Measurements from ENCODE around the gene ERP44.

Gene ERP44

GRCh38 chr9:99936947-99937587, 161.7 kb downstream of the ERP44 start:
- DNase-seq (ENCODE audit: low spot score): no peak

- DNase-seq (ENCODE audit: low spot score): no peak
Observed at GRCh38 chr9:99931155-99931840, 167.5 kb downstream of the ERP44 start.

GRCh38 chr9:99929652-99930051, 169.1 kb downstream of the ERP44 start:
- DNase-seq (ENCODE audit: low spot score): no peak
